IMR-90 (cell line): ENCODE results near the gene BRS3. TPM values are rescaled to one million over a fixed set of nuclear protein-coding genes. Genes with fewer than 3 reads are reported as not detected.

Experiments used
- ATAC-seq: fragments of 200-7000 bp; cut with Tn5 transposase; 2 replicates; pipeline ENCODE4 v1.9.1; 2020; ENCODE audit warnings: low read depth, mild to moderate bottlenecking, moderate library complexity
- BruUV-seq: library from RNA; stranded (reverse); fragments of 400-500 nt; replicated peaks from 2 replicates; lab custom pipeline; 2021; lab: Mats Ljungman, UMichigan
- CTCF ChIA-PET: fragments of 300-600 bp; formaldehyde crosslinking; extraction: SDS; loops from one replicate; lab custom pipeline; 2021; ENCODE audit warnings: antibody characterized with exemption; lab: Yijun Ruan, JAX
- POLR2A ChIA-PET: fragments of 300-600 bp; sonication (Branson Sonifier 250); formaldehyde crosslinking; loops from one replicate; lab custom pipeline; 2022; ENCODE audit warnings: antibody characterized with exemption; ENCODE audit not compliant: unreplicated experiment; lab: Charles Lee
- DNase-seq: peaks from one replicate; pipeline ENCODE4 v3.0.0; 2013
- H2AFZ ChIP-seq: replicated peaks from 2 replicates; pipeline ENCODE3; 2013; ENCODE audit warnings: low read length, mild to moderate bottlenecking; ENCODE audit not compliant: poor library complexity
- H2AK5ac ChIP-seq: 2 replicates; pipeline ENCODE4 v1.6.1; 2013; ENCODE audit warnings: low read depth, low read length, inconsistent platforms
- H2AK9ac ChIP-seq: replicated peaks from 2 replicates; pipeline ENCODE3; 2013; ENCODE audit warnings: mild to moderate bottlenecking, low read depth, low read length, moderate library complexity; ENCODE audit not compliant: poor library complexity
- H2BK120ac ChIP-seq: 2 replicates; pipeline ENCODE4 v1.6.1; 2013; ENCODE audit warnings: low read depth, low read length, inconsistent platforms
- H2BK15ac ChIP-seq: 3 replicates; pipeline ENCODE4 v1.6.1; 2013; ENCODE audit warnings: low read depth, low read length, inconsistent platforms
- H2BK20ac ChIP-seq: 2 replicates; pipeline ENCODE4 v1.6.1; 2013; ENCODE audit warnings: low read depth, mild to moderate bottlenecking, inconsistent platforms, low read length, moderate library complexity
- H2BK5ac ChIP-seq: 2 replicates; pipeline ENCODE4 v1.6.1; 2013; ENCODE audit warnings: mild to moderate bottlenecking, low read depth, low read length, inconsistent platforms; ENCODE audit not compliant: poor library complexity, severe bottlenecking
- H3K14ac ChIP-seq: replicated peaks from 2 replicates; pipeline ENCODE4 v1.6.1; 2013; ENCODE audit warnings: low read depth, low read length, inconsistent platforms
- H3K18ac ChIP-seq: 2 replicates; pipeline ENCODE4 v1.6.1; 2013; ENCODE audit warnings: low read depth, low read length, control low read depth
- H3K23ac ChIP-seq: 2 replicates; pipeline ENCODE4 v1.6.1; 2013; ENCODE audit warnings: low read depth, low read length, inconsistent platforms
- H3K27ac ChIP-seq: 2 replicates; pipeline ENCODE4 v1.5.1; 2013; ENCODE audit warnings: mild to moderate bottlenecking, control low read depth, low read length; ENCODE audit not compliant: insufficient read depth
- H3K27me3 ChIP-seq: 2 replicates; pipeline ENCODE4 v1.6.1; 2013; ENCODE audit warnings: low read length; ENCODE audit not compliant: control insufficient read depth, insufficient read depth
- H3K36me3 ChIP-seq: 2 replicates; pipeline ENCODE4 v1.6.1; 2013; ENCODE audit warnings: low read length, mixed read lengths; ENCODE audit not compliant: control insufficient read depth, insufficient read depth
- H3K4ac ChIP-seq: 2 replicates; pipeline ENCODE4 v1.6.1; 2013; ENCODE audit warnings: low read depth, low read length, inconsistent platforms
- H3K4me1 ChIP-seq: 2 replicates; pipeline ENCODE4 v1.6.1; 2013; ENCODE audit warnings: low read length, mixed read lengths; ENCODE audit not compliant: control insufficient read depth, insufficient read depth
- H3K4me2 ChIP-seq: 2 replicates; pipeline ENCODE4 v1.6.1; 2013; ENCODE audit warnings: low read depth, mild to moderate bottlenecking, control low read depth, low read length, moderate library complexity
- H3K4me3 ChIP-seq: 2 replicates; pipeline ENCODE4 v1.5.1; 2013; ENCODE audit warnings: low read depth, mild to moderate bottlenecking, control low read depth, low read length, moderate library complexity; ENCODE audit not compliant: insufficient read depth
- H3K56ac ChIP-seq: 2 replicates; pipeline ENCODE4 v1.6.1; 2013; ENCODE audit warnings: low read length, inconsistent platforms; ENCODE audit not compliant: insufficient read depth; ENCODE audit errors: extremely low read depth
- H3K79me1 ChIP-seq, 2 experiments: 2 replicates each; pipeline ENCODE4 v1.6.1; 2013; ENCODE audit warnings: low read length in 2 of 2, inconsistent platforms in 1 of 2, low read depth in 1 of 2
- H3K9ac ChIP-seq: 2 replicates; pipeline ENCODE4 v1.6.1; 2013; ENCODE audit warnings: low read depth, low read length, control low read depth
- H3K9me1 ChIP-seq: 2 replicates; pipeline ENCODE4 v1.6.1; 2013; ENCODE audit warnings: low read length, inconsistent platforms; ENCODE audit not compliant: insufficient read depth
- H3K9me3 ChIP-seq: 2 replicates; pipeline ENCODE4 v1.6.1; 2013; ENCODE audit warnings: low read length; ENCODE audit not compliant: control insufficient read depth, insufficient read depth
- H4K20me1 ChIP-seq: 2 replicates; pipeline ENCODE4 v1.6.1; 2013; ENCODE audit warnings: low read length, inconsistent platforms; ENCODE audit not compliant: insufficient read depth
- H4K5ac ChIP-seq: 2 replicates; pipeline ENCODE4 v1.6.1; 2013; ENCODE audit warnings: mild to moderate bottlenecking, low read depth, low read length, control low read depth
- H4K8ac ChIP-seq, 2 experiments: 2 replicates each; pipeline ENCODE4 v1.6.1; 2013; ENCODE audit warnings: low read depth in 2 of 2, low read length in 2 of 2, control low read depth in 1 of 2, inconsistent platforms in 1 of 2
- H4K91ac ChIP-seq: 2 replicates; pipeline ENCODE4 v1.6.1; 2013; ENCODE audit warnings: low read depth, low read length, inconsistent platforms; ENCODE audit not compliant: insufficient read depth
- CTCF ChIP-seq: conservative IDR thresholded peaks from 2 replicates; pipeline ENCODE4 v1.5.1; 2012; ENCODE audit warnings: mild to moderate bottlenecking, low read depth, low read length, improper control_type of control experiment
- ELK1 ChIP-seq: fragments of 150-350 bp; IDR thresholded peaks from 2 replicates; pipeline ENCODE4 v1.6.1; 2016; ENCODE audit warnings: low read depth, mild to moderate bottlenecking, low read length, moderate library complexity, borderline replicate concordance
- FOS ChIP-seq: fragments of 150-350 bp; IDR thresholded peaks from 2 replicates; pipeline ENCODE4 v1.6.1; 2016; ENCODE audit warnings: low read depth, low read length
- WGBS, 2 experiments: methylation state at CpG; one replicate each; pipeline versions ENCODE4 v1.1.5 to v1.1.7; 2013; ENCODE audit warnings: missing lambda C conversion rate in 2 of 2; ENCODE audit not compliant: insufficient read length in 1 of 2; ENCODE audit errors: extremely low coverage in 2 of 2; 5-methylcytosine and 5-hydroxymethylcytosine counted together
- dilution Hi-C: fragments of 300-500 bp; cut with HindIII; formaldehyde crosslinking; loops from one replicate; pipeline ENCODE4 v1.14.3; 2018; ENCODE audit warnings: low sequenced_read_pairs; ENCODE audit not compliant: unreplicated experiment
- in situ Hi-C: fragments of 300-500 bp; cut with MboI; formaldehyde crosslinking; loops from 3 replicates; pipeline ENCODE4 v1.14.3; 2019; ENCODE audit warnings: low sequenced_read_pairs, inconsistent platforms, mixed read lengths
- intact Hi-C: fragments of 100-400 bp; cut with micrococcal nuclease; formaldehyde crosslinking; loops from 2 replicates; pipeline ENCODE4 v1.10.0; 2022
- polyA plus RNA-seq, 3 experiments: library from polyadenylated mRNA; depleted of rRNA; stranded (reverse); fragments of >200 nt; gene quantifications; 2 replicates each; pipeline ENCODE4 v1.2.3, GENCODE V29; 2012; ENCODE audit warnings: low replicate concordance in 1 of 3
- total RNA-seq: library from RNA; depleted of rRNA; stranded (reverse); fragments of >200 nt; gene quantifications from 2 replicates; pipeline ENCODE4 v1.2.3, GENCODE V29; 2012

The BRS3 gene
- total and polyA plus RNA-seq, 2 of the 4 experiments (the other 2 are of a cell fraction): not detected

GRCh38 chrX:136476501-136476900 is 11.2 kb upstream of the BRS3 start:
- no TSS peak for BruUV-seq
- H2AK9ac ChIP-seq: no peak overlapping the region
- no peak overlapping the region for H2AFZ ChIP-seq
- H3K56ac ChIP-seq: no peak overlapping the region
- H2BK120ac ChIP-seq: no peak overlapping the region
- no peak overlapping the region for H3K4me3 ChIP-seq
- H4K5ac ChIP-seq: no peak overlapping the region
- no peaks in the 10 kb centered on the region for H3K79me1 ChIP-seq
- H4K20me1 ChIP-seq: no peaks in the 10 kb centered on the region
- no peak for TF ChIP-seq FOS
- TF ChIP-seq ELK1: no peak
- no peak for TF ChIP-seq CTCF
- no peak overlapping the region for H3K4me2 ChIP-seq
- in situ Hi-C loops: loop anchor here (25.0 kb wide), 1 partner anchor 489 kb away; the partner anchor contains the start of gene SLC9A6
- intact Hi-C loops: no loop called here
- H3K9me3 ChIP-seq: no peaks in the 10 kb centered on the region
- no peak overlapping the region for H2BK20ac ChIP-seq
- H3K36me3 ChIP-seq: no peaks in the 10 kb centered on the region
- no peak overlapping the region for H2BK15ac ChIP-seq
- DNase-seq (no peak), ATAC-seq (no peak)
- H3K14ac ChIP-seq: no peak overlapping the region
- dilution Hi-C loops: no loop called here
- H2BK5ac ChIP-seq: no peak overlapping the region
- no peak overlapping the region for H4K8ac ChIP-seq
- H2AK5ac ChIP-seq: no peak overlapping the region
- WGBS, 2 experiments: no CpG with 5 or more reads among the region's 2 CpGs
- H3K4me1 ChIP-seq: no peaks in the 10 kb centered on the region
- POLR2A ChIA-PET: no interaction called here
- H3K23ac ChIP-seq: no peak overlapping the region
- H3K18ac ChIP-seq: no peak overlapping the region
- H3K9me1 ChIP-seq: no peaks in the 10 kb centered on the region
- no peak overlapping the region for H3K4ac ChIP-seq
- CTCF ChIA-PET: no interaction called here
- H4K91ac ChIP-seq: no peak overlapping the region
- H3K27ac ChIP-seq: no peak overlapping the region
- peaks cover 9% of the 10 kb centered on the region; the same call in 1 of the 2 replicates for H3K27me3 ChIP-seq
- H3K9ac ChIP-seq: no peak overlapping the region
